Skeletal muscle satellite cell (primary cell): ENCODE measurements around the gene ZBTB20.

ENCODE experiments used
- H3K27me3 ChIP-seq: 2 replicates; pipeline ENCODE4 v1.7.0; 2013; ENCODE audit warnings: low read length; ENCODE audit not compliant: control insufficient read depth, insufficient read depth
- H3K36me3 ChIP-seq: 2 replicates; pipeline ENCODE4 v1.7.0; 2013; ENCODE audit warnings: mild to moderate bottlenecking, control low read depth, low read length; ENCODE audit not compliant: insufficient read depth
- H3K4me1 ChIP-seq: 2 replicates; pipeline ENCODE4 v1.7.0; 2013; ENCODE audit warnings: low read length; ENCODE audit not compliant: control insufficient read depth, insufficient read depth
- H3K4me2 ChIP-seq: 2 replicates; pipeline ENCODE4 v1.7.0; 2013; ENCODE audit warnings: mild to moderate bottlenecking, low read length
- H3K4me3 ChIP-seq: 2 replicates; pipeline ENCODE4 v1.7.0; 2013; ENCODE audit warnings: low read length
- H3K9ac ChIP-seq: 2 replicates; pipeline ENCODE4 v1.7.0; 2013; ENCODE audit warnings: mild to moderate bottlenecking, low read depth, low read length, moderate library complexity
- H3K9me3 ChIP-seq: replicated peaks from 2 replicates; pipeline ENCODE4 v1.7.0; 2013; ENCODE audit warnings: mild to moderate bottlenecking, control low read depth, low read length

Gene ZBTB20

GRCh38 chr3:114333180-114333922 lies 813.7 kb downstream of the ZBTB20 start:
- peaks cover 6% of the 10 kb centered on the region for H3K36me3 ChIP-seq

GRCh38 chr3:114332342-114333179 lies 814.5 kb downstream of the ZBTB20 start:
- H3K4me3 ChIP-seq = no peak overlapping the region
- H3K27me3 ChIP-seq = no peaks in the 10 kb centered on the region
- no peaks in the 10 kb centered on the region for H3K4me1 ChIP-seq
- H3K4me2 ChIP-seq = no peak overlapping the region
- no peak overlapping the region for H3K9ac ChIP-seq
- peaks cover 6% of the 10 kb centered on the region for H3K36me3 ChIP-seq
- no peaks in the 10 kb centered on the region for H3K9me3 ChIP-seq

More at GRCh38 chr3:114333180-114333922, 813.7 kb downstream of the ZBTB20 start:
- Histone ChIP-seq H3K27me3 (no peaks in the 10 kb centered on the region), H3K4me3 (no peak overlapping the region), H3K4me2 (no peak overlapping the region), H3K9ac (no peak overlapping the region), H3K4me1 (no peaks in the 10 kb centered on the region), H3K9me3 (no peaks in the 10 kb centered on the region)

GRCh38 chr3:114331710-114332109 lies 815.4 kb downstream of the ZBTB20 start:
- H3K4me3 ChIP-seq = no peak overlapping the region
- no peak overlapping the region for H3K9ac ChIP-seq
- no peaks in the 10 kb centered on the region for H3K4me1 ChIP-seq
- H3K36me3 ChIP-seq = peaks cover 6% of the 10 kb centered on the region
- no peaks in the 10 kb centered on the region for H3K9me3 ChIP-seq
- no peak overlapping the region for H3K4me2 ChIP-seq
- no peaks in the 10 kb centered on the region for H3K27me3 ChIP-seq

- Histone ChIP-seq H3K9ac (no peak overlapping the region), H3K27me3 (no peaks in the 10 kb centered on the region), H3K9me3 (no peaks in the 10 kb centered on the region), H3K4me1 (no peaks in the 10 kb centered on the region), H3K36me3 (peaks cover 6% of the 10 kb centered on the region), H3K4me3 (no peak overlapping the region), H3K4me2 (no peak overlapping the region)
Measured at GRCh38 chr3:114331007-114331406, 816.1 kb downstream of the ZBTB20 start.

GRCh38 chr3:114329823-114330222 lies 817.3 kb downstream of the ZBTB20 start:
- Histone ChIP-seq H3K4me2 (no peak overlapping the region), H3K27me3 (no peaks in the 10 kb centered on the region), H3K36me3 (peaks cover 2% of the 10 kb centered on the region), H3K9me3 (no peaks in the 10 kb centered on the region), H3K4me1 (no peaks in the 10 kb centered on the region), H3K9ac (no peak overlapping the region), H3K4me3 (no peak overlapping the region)

GRCh38 chr3:114328345-114328744 lies 818.7 kb downstream of the ZBTB20 start:
- peaks cover 2% of the 10 kb centered on the region for H3K36me3 ChIP-seq

GRCh38 chr3:114327665-114328064 lies 819.4 kb downstream of the ZBTB20 start:
- Histone ChIP-seq H3K9me3 (no peaks in the 10 kb centered on the region), H3K9ac (no peak overlapping the region), H3K27me3 (no peaks in the 10 kb centered on the region), H3K36me3 (no peaks in the 10 kb centered on the region), H3K4me3 (no peak overlapping the region), H3K4me1 (no peaks in the 10 kb centered on the region), H3K4me2 (no peak overlapping the region)

More at GRCh38 chr3:114328345-114328744, 818.7 kb downstream of the ZBTB20 start:
- H3K9ac ChIP-seq = no peak overlapping the region
- H3K9me3 ChIP-seq = no peaks in the 10 kb centered on the region
- no peak overlapping the region for H3K4me3 ChIP-seq
- H3K4me1 ChIP-seq = no peaks in the 10 kb centered on the region
- H3K27me3 ChIP-seq = no peaks in the 10 kb centered on the region
- no peak overlapping the region for H3K4me2 ChIP-seq

GRCh38 chr3:114323546-114324254 lies 823.4 kb downstream of the ZBTB20 start:
- Histone ChIP-seq H3K4me1 (peaks cover 15% of the 10 kb centered on the region), H3K27me3 (no peaks in the 10 kb centered on the region), H3K4me2 (no peak overlapping the region), H3K9me3 (no peaks in the 10 kb centered on the region), H3K4me3 (no peak overlapping the region), H3K36me3 (no peaks in the 10 kb centered on the region), H3K9ac (no peak overlapping the region)

GRCh38 chr3:114320246-114320645 lies 826.8 kb downstream of the ZBTB20 start:
- H3K4me3 ChIP-seq = no peak overlapping the region
- H3K36me3 ChIP-seq = no peaks in the 10 kb centered on the region
- H3K9me3 ChIP-seq = no peaks in the 10 kb centered on the region
- H3K27me3 ChIP-seq = no peaks in the 10 kb centered on the region
- H3K9ac ChIP-seq = no peak overlapping the region
- H3K4me2 ChIP-seq = no peak overlapping the region
- H3K4me1 ChIP-seq = peaks cover 15% of the 10 kb centered on the region

- H3K27me3 ChIP-seq = no peaks in the 10 kb centered on the region
- H3K4me2 ChIP-seq = no peak overlapping the region
- no peak overlapping the region for H3K9ac ChIP-seq
- H3K4me1 ChIP-seq = peaks cover 15% of the 10 kb centered on the region
- H3K9me3 ChIP-seq = no peaks in the 10 kb centered on the region
- H3K36me3 ChIP-seq = no peaks in the 10 kb centered on the region
- no peak overlapping the region for H3K4me3 ChIP-seq
Measured at GRCh38 chr3:114319453-114319852, 827.6 kb downstream of the ZBTB20 start.

- Histone ChIP-seq H3K9me3 (no peaks in the 10 kb centered on the region), H3K4me1 (peaks cover 15% of the 10 kb centered on the region), H3K9ac (no peak overlapping the region), H3K36me3 (no peaks in the 10 kb centered on the region), H3K4me2 (no peak overlapping the region), H3K27me3 (no peaks in the 10 kb centered on the region), H3K4me3 (no peak overlapping the region)
Measured at GRCh38 chr3:114318295-114318694, 828.8 kb downstream of the ZBTB20 start.
